K562 (cell line): ENCODE measurements around the gene CDNF. TPM values are rescaled to one million over a fixed set of nuclear protein-coding genes. Genes with fewer than 3 reads are reported as not detected.
A peak's percentile ranks its signal among the peaks of the same experiment; 100 is the strongest.

Experiments
- CHD4 ChIP-seq: fragments of 200-600 bp; sonication (generic); IDR thresholded peaks from 3 replicates; pipeline ENCODE4 v1.6.1; 2012; ENCODE audit warnings: low read depth, mild to moderate bottlenecking, mixed read lengths, low read length, inconsistent platforms; ENCODE audit not compliant: insufficient read depth, insufficient replicate concordance, poor library complexity, severe bottlenecking
- ELF1 ChIP-seq: fragments of 200-800 bp; sonication (Bioruptor generic); IDR thresholded peaks from 2 replicates; pipeline ENCODE4 v1.6.1; 2016; ENCODE audit warnings: missing genetic modification characterization, missing compliant biosample characterization
- ELK1 ChIP-seq: sonication (generic); formaldehyde crosslinking; IDR thresholded peaks from 2 replicates; pipeline ENCODE4 v1.8.1; 2022; ENCODE audit warnings: missing genetic modification reagents
- EP300 ChIP-seq: IDR thresholded peaks from 2 replicates; pipeline ENCODE4 v1.6.1; 2012; ENCODE audit warnings: low read length, improper control_type of control experiment
- EWSR1 ChIP-seq: fragments of 450-650 bp; IDR thresholded peaks from 2 replicates; pipeline ENCODE4 v1.6.1; 2018; ENCODE audit warnings: borderline replicate concordance, mild to moderate bottlenecking, low read depth, moderate library complexity; ENCODE audit not compliant: partially characterized antibody
- POLR2AphosphoS2 ChIP-seq: IDR thresholded peaks from 2 replicates; pipeline ENCODE4 v1.6.1; 2012; ENCODE audit warnings: low read length, improper control_type of control experiment
- polyA plus RNA-seq, 8 experiments: library from polyadenylated mRNA; depleted of rRNA in 4 of 8; stranded (reverse) in 5 of 8; unstranded in 3 of 8; fragments of >200 nt; fragmentation: Nextera tagmentation in 2 of 8; fragmentation: Illumina TruSeq in 1 of 8; extraction: Ambion mirVana in 2 of 8; extraction: Trizol in 1 of 8; gene quantifications; 2 replicates each; pipeline versions ENCODE4 v1.2.1 to v1.2.3, GENCODE V29; 2011 to 2014; ENCODE audit warnings: inconsistent platforms in 1 of 8, missing spikeins in 1 of 8
- total RNA-seq, 7 experiments: library from RNA; depleted of rRNA in 6 of 7; stranded (reverse); fragments of >200 nt in 6 of 7; fragmentation: Illumina TruSeq in 2 of 7; extraction: Trizol in 2 of 7; gene quantifications; 2 replicates each; pipeline versions ENCODE4 v1.2.1 to v1.2.3, GENCODE V29; 2011 to 2021; ENCODE audit warnings: low replicate concordance in 1 of 7
- TF ChIP-seq, protein P1 (sequence below): fragments of 450-650 bp; IDR thresholded peaks from 2 replicates; pipeline ENCODE4 v1.6.1; 2016; ENCODE audit warnings: low read depth
- TF ChIP-seq, protein P2 (sequence below): fragments of 450-650 bp; formaldehyde crosslinking; IDR thresholded peaks from 2 replicates; pipeline ENCODE4 v1.4.0; 2022; ENCODE audit warnings: missing genetic modification characterization
- TF ChIP-seq, protein P3 (sequence below), 2 experiments: fragments of 150-350 bp in 1 of 2; IDR thresholded peaks; 2 replicates each; pipeline ENCODE4 v1.6.1; 2012 to 2016; ENCODE audit warnings: low read depth in 2 of 2, low read length in 2 of 2, mild to moderate bottlenecking in 1 of 2, moderate library complexity in 1 of 2
- TF ChIP-seq, protein P4 (sequence below): fragments of 250-450 bp; sonication (Bioruptor Pico); IDR thresholded peaks from 2 replicates; pipeline ENCODE4 v1.8.0; 2021; ENCODE audit warnings: moderate library complexity, mild to moderate bottlenecking, inconsistent platforms

CDNF gene
- total and polyA plus RNA-seq, 9 of the 15 experiments (the other 6 are each of a cell fraction or from before 2014, with no cell fraction given) = 0.18 to 1.6 (median 0.61) TPM

DNA sequence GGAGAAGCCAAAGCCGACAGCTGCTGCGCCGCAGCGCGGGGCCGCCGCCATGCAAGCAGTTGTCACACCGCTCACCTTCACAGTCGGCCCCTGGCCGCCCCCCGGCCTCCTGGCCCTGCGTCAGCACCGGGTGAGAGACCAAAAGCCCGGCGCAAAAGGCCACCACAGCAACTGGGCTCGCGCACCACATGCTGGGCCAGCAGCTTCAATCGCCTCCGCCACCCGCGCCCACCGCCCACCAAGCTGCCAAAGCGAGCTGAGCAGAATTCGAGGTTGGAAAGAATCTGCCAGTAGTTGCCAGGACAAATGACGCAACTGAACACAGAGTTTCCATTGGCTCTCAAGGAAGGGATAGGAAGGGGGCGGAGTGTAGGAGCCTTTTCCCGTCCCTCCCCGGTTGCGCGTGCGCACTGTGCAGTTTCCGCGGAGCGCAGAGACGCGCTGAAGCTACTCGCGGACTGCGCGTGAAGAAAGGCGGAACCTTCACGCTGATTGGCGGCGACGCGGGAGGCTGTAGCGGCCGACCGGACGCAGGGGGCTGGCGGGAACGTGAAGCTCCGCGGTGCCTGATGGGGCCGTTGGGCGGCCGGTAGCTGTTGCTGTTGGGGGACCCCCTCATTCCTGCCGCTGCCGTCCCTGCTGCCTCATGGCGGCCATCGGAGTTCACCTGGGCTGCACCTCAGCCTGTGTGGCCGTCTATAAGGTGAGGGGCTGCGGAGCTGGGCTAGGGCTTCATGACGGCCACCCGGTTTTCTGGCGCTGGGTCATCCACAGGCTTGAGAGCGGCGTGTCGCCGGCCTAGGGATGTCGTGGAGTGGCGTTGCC, at the start of gene CDNF, which contains the start of the genes HSPA14 and MSANTD7 (continued):
- TF ChIP-seq, protein P1, sequence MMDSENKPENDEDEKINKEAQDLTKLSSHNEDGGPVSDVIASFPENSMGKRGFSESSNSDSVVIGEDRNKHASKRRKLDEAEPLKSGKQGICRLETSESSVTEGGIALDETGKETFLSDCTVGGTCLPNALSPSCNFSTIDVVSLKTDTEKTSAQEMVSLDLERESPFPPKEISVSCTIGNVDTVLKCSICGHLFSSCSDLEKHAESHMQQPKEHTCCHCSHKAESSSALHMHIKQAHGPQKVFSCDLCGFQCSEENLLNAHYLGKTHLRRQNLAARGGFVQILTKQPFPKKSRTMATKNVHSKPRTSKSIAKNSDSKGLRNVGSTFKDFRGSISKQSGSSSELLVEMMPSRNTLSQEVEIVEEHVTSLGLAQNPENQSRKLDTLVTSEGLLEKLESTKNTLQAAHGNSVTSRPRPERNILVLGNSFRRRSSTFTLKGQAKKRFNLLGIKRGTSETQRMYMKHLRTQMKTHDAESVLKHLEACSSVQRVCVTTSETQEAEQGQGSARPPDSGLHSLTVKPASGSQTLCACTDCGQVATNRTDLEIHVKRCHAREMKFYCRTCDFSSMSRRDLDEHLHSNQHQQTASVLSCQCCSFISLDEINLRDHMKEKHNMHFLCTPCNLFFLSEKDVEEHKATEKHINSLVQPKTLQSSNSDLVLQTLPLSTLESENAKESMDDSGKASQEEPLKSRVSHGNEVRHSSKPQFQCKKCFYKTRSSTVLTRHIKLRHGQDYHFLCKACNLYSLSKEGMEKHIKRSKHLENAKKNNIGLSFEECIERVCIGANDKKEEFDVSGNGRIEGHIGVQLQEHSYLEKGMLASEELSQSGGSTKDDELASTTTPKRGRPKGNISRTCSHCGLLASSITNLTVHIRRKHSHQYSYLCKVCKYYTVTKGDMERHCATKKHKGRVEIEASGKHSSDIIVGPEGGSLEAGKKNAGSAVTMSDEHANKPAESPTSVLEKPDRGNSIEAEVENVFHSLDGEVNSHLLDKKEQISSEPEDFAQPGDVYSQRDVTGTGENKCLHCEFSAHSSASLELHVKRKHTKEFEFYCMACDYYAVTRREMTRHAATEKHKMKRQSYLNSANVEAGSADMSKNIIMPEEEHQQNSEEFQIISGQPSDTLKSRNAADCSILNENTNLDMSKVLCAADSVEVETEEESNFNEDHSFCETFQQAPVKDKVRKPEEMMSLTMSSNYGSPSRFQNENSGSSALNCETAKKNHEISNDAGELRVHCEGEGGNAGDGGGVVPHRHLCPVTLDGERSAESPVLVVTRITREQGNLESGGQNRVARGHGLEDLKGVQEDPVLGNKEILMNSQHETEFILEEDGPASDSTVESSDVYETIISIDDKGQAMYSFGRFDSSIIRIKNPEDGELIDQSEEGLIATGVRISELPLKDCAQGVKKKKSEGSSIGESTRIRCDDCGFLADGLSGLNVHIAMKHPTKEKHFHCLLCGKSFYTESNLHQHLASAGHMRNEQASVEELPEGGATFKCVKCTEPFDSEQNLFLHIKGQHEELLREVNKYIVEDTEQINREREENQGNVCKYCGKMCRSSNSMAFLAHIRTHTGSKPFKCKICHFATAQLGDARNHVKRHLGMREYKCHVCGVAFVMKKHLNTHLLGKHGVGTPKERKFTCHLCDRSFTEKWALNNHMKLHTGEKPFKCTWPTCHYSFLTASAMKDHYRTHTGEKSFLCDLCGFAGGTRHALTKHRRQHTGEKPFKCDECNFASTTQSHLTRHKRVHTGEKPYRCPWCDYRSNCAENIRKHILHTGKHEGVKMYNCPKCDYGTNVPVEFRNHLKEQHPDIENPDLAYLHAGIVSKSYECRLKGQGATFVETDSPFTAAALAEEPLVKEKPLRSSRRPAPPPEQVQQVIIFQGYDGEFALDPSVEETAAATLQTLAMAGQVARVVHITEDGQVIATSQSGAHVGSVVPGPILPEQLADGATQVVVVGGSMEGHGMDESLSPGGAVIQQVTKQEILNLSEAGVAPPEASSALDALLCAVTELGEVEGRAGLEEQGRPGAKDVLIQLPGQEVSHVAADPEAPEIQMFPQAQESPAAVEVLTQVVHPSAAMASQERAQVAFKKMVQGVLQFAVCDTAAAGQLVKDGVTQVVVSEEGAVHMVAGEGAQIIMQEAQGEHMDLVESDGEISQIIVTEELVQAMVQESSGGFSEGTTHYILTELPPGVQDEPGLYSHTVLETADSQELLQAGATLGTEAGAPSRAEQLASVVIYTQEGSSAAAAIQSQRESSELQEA = no peak
- TF ChIP-seq CHD4 (no peak), ELK1 (CRISPR knock-in tag) (no peak), POLR2AphosphoS2 (no peak), ELF1 (tag) (peak; percentile 49; the same call in 1 of the 2 replicates), EWSR1 (no peak), EP300 (no peak)
- TF ChIP-seq, protein P2, sequence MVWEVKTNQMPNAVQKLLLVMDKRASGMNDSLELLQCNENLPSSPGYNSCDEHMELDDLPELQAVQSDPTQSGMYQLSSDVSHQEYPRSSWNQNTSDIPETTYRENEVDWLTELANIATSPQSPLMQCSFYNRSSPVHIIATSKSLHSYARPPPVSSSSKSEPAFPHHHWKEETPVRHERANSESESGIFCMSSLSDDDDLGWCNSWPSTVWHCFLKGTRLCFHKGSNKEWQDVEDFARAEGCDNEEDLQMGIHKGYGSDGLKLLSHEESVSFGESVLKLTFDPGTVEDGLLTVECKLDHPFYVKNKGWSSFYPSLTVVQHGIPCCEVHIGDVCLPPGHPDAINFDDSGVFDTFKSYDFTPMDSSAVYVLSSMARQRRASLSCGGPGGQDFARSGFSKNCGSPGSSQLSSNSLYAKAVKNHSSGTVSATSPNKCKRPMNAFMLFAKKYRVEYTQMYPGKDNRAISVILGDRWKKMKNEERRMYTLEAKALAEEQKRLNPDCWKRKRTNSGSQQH (CRISPR knock-in tag) = no peak
- TF ChIP-seq, protein P3, sequence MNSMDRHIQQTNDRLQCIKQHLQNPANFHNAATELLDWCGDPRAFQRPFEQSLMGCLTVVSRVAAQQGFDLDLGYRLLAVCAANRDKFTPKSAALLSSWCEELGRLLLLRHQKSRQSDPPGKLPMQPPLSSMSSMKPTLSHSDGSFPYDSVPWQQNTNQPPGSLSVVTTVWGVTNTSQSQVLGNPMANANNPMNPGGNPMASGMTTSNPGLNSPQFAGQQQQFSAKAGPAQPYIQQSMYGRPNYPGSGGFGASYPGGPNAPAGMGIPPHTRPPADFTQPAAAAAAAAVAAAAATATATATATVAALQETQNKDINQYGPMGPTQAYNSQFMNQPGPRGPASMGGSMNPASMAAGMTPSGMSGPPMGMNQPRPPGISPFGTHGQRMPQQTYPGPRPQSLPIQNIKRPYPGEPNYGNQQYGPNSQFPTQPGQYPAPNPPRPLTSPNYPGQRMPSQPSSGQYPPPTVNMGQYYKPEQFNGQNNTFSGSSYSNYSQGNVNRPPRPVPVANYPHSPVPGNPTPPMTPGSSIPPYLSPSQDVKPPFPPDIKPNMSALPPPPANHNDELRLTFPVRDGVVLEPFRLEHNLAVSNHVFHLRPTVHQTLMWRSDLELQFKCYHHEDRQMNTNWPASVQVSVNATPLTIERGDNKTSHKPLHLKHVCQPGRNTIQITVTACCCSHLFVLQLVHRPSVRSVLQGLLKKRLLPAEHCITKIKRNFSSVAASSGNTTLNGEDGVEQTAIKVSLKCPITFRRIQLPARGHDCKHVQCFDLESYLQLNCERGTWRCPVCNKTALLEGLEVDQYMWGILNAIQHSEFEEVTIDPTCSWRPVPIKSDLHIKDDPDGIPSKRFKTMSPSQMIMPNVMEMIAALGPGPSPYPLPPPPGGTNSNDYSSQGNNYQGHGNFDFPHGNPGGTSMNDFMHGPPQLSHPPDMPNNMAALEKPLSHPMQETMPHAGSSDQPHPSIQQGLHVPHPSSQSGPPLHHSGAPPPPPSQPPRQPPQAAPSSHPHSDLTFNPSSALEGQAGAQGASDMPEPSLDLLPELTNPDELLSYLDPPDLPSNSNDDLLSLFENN (IDR thresholded peaks at IDR 0.05; ENCODE audit: low read depth in 2 of 2, low read length in 2 of 2) = no peak; a peak in 1 of 4 replicates
- TF ChIP-seq, protein P4, sequence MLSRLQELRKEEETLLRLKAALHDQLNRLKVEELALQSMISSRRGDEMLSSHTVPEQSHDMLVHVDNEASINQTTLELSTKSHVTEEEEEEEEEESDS (CRISPR knock-in tag) = no peak
